Activated CD4-positive, alpha-beta T cell treated with anti-CD3 and anti-CD28 coated beads, Interleukin-2, amount 10 ng/mL, durations not matched to agents 24 days and 14 days (primary cell): ENCODE measurements around the gene ICOS. TPM values are rescaled to one million over a fixed set of nuclear protein-coding genes. Genes with fewer than 3 reads are reported as not detected.
"Not testable (repeated sequence)": the region's sequence is repeated elsewhere in the genome, so short reads cannot be mapped to it uniquely, and the experiment has no call there.

Experiments
- DNase-seq: peaks from one replicate; pipeline ENCODE4 v3.0.0; 2022
- H3K27ac Mint-ChIP-seq: one replicate; pipeline ENCODE4 v1.8.0; 2022; ENCODE audit warnings: mild to moderate bottlenecking, mixed read lengths
- H3K27me3 Mint-ChIP-seq: one replicate; pipeline ENCODE4 v1.8.0; 2022; ENCODE audit warnings: mixed read lengths
- H3K36me3 Mint-ChIP-seq: one replicate; pipeline ENCODE4 v1.8.0; 2022; ENCODE audit warnings: low read depth, mild to moderate bottlenecking, mixed read lengths
- H3K4me1 Mint-ChIP-seq: one replicate; pipeline ENCODE4 v1.8.0; 2021; ENCODE audit warnings: mixed read lengths
- H3K4me3 Mint-ChIP-seq: one replicate; pipeline ENCODE4 v1.8.0; 2022; ENCODE audit warnings: mild to moderate bottlenecking, moderate library complexity, mixed read lengths
- H3K9me3 Mint-ChIP-seq: one replicate; pipeline ENCODE4 v1.8.0; 2021; ENCODE audit warnings: mixed read lengths
- intact Hi-C: fragments of 100-400 bp; cut with micrococcal nuclease; formaldehyde crosslinking; loops from one replicate; pipeline ENCODE4 v1.15.1; 2023
- total RNA-seq: library from RNA; stranded (reverse); gene quantifications from 2 replicates; pipeline ENCODE4 v1.2.3, GENCODE V29; 2022

ICOS gene
- total RNA-seq, 1 donor from 2014 or later = 111 TPM

GRCh38 chr2:203931262-203931661, 5.3 kb upstream of the ICOS start:
- intact Hi-C loops = loop anchor here (5.0 to 10.0 kb wide), 4 partner anchors 196 to 1774 kb away; partner anchors contain the start of gene FAM117B
- peaks cover 13% of the 10 kb centered on the region for H3K36me3 Mint-ChIP-seq
- DNase-seq = peak; percentile 56
- H3K4me3 Mint-ChIP-seq = peak overlapping the region; percentile 24
- H3K27ac Mint-ChIP-seq = peak overlapping the region; percentile 43
- peaks cover 11% of the 10 kb centered on the region for H3K9me3 Mint-ChIP-seq
- H3K27me3 Mint-ChIP-seq = not testable (repeated sequence)
- peaks cover 38% of the 10 kb centered on the region for H3K4me1 Mint-ChIP-seq

GRCh38 chr2:203934041-203934492, 2.5 kb upstream of the ICOS start:
- Mint-ChIP-seq H3K4me3 (peak overlapping the region; percentile 79), H3K4me1 (peaks cover 37% of the 10 kb centered on the region), H3K36me3 (peaks cover 32% of the 10 kb centered on the region), H3K9me3 (peaks cover 11% of the 10 kb centered on the region), H3K27ac (peak overlapping the region; percentile 92), H3K27me3 (no peaks in the 10 kb centered on the region)
- intact Hi-C loops = loop anchor here (1.0 to 10.0 kb wide), 12 partner anchors 17 to 1771 kb away; partner anchors contain the start of genes CTLA4 and FAM117B
- DNase-seq = peak; percentile 86

- Mint-ChIP-seq H3K4me3 (peak overlapping the region; percentile 79), H3K27me3 (no peaks in the 10 kb centered on the region), H3K27ac (peak overlapping the region; percentile 92), H3K9me3 (peaks cover 11% of the 10 kb centered on the region), H3K36me3 (peaks cover 40% of the 10 kb centered on the region), H3K4me1 (peaks cover 38% of the 10 kb centered on the region)
- DNase-seq = peak; percentile 74
- intact Hi-C loops = loop anchor here (1.0 to 10.0 kb wide), 12 partner anchors 18 to 1770 kb away; partner anchors contain the start of genes CTLA4 and FAM117B
These were observed 1.7 kb upstream of the ICOS start for GRCh38 chr2:203934711-203935438.

- H3K4me1 Mint-ChIP-seq = peaks cover 41% of the 10 kb centered on the region
- intact Hi-C loops = loop anchor here (2.0 to 10.0 kb wide), 5 partner anchors 19 to 1769 kb away; partner anchors contain the start of gene FAM117B
- H3K36me3 Mint-ChIP-seq = peaks cover 47% of the 10 kb centered on the region
- DNase-seq = no peak
- no peaks in the 10 kb centered on the region for H3K27me3 Mint-ChIP-seq
- H3K9me3 Mint-ChIP-seq = peaks cover 11% of the 10 kb centered on the region
- peak overlapping the region; percentile 79 for H3K4me3 Mint-ChIP-seq
- peak overlapping the region; percentile 92 for H3K27ac Mint-ChIP-seq
These were observed 995 bp upstream of the ICOS start for GRCh38 chr2:203935568-203935967.

GRCh38 chr2:203936949-203937348, 386 bp downstream of the ICOS start:
- Mint-ChIP-seq H3K9me3 (peaks cover 5% of the 10 kb centered on the region), H3K27me3 (no peaks in the 10 kb centered on the region), H3K36me3 (peaks cover 55% of the 10 kb centered on the region), H3K4me3 (peak overlapping the region; percentile 93), H3K27ac (peak overlapping the region; percentile 89), H3K4me1 (peaks cover 44% of the 10 kb centered on the region)
- no peak for DNase-seq
- intact Hi-C loops = loop anchor here (2.0 to 10.0 kb wide), 4 partner anchors 14 to 1768 kb away; partner anchors contain the start of gene FAM117B

- peak; percentile 66 for DNase-seq
- Mint-ChIP-seq H3K9me3 (peaks cover 5% of the 10 kb centered on the region), H3K27ac (peak overlapping the region; percentile 92), H3K27me3 (no peaks in the 10 kb centered on the region), H3K36me3 (peaks cover 60% of the 10 kb centered on the region), H3K4me3 (peak overlapping the region; percentile 93), H3K4me1 (peaks cover 47% of the 10 kb centered on the region)
- intact Hi-C loops = loop anchor here (2.0 to 10.0 kb wide), 5 partner anchors 13 to 1767 kb away; partner anchors contain the start of genes CD28 and FAM117B
These were observed 1.2 kb downstream of the ICOS start for GRCh38 chr2:203937788-203938187.

- Mint-ChIP-seq H3K27ac (peak overlapping the region; percentile 92), H3K9me3 (peaks cover 10% of the 10 kb centered on the region), H3K4me1 (peaks cover 46% of the 10 kb centered on the region), H3K4me3 (peak overlapping the region; percentile 93), H3K27me3 (no peaks in the 10 kb centered on the region), H3K36me3 (peaks cover 73% of the 10 kb centered on the region)
- DNase-seq = no peak
- intact Hi-C loops = no loop called here
These were observed 3.5 kb downstream of the ICOS start for GRCh38 chr2:203940039-203940438.

GRCh38 chr2:203943493-203944382, 7.2 kb downstream of the ICOS start:
- DNase-seq = peak; percentile 75
- H3K4me3 Mint-ChIP-seq = peak overlapping the region; percentile 80
- H3K27ac Mint-ChIP-seq = peak overlapping the region; percentile 85
- peaks cover 65% of the 10 kb centered on the region for H3K4me1 Mint-ChIP-seq
- H3K36me3 Mint-ChIP-seq = peaks cover 85% of the 10 kb centered on the region
- H3K9me3 Mint-ChIP-seq = peaks cover 11% of the 10 kb centered on the region
- H3K27me3 Mint-ChIP-seq, intact Hi-C loops: not testable (repeated sequence)

- peak overlapping the region; percentile 75 for H3K27ac Mint-ChIP-seq
- no peak for DNase-seq
- peaks cover 60% of the 10 kb centered on the region for H3K36me3 Mint-ChIP-seq
- peaks cover 6% of the 10 kb centered on the region for H3K9me3 Mint-ChIP-seq
- no peaks in the 10 kb centered on the region for H3K27me3 Mint-ChIP-seq
- peaks cover 75% of the 10 kb centered on the region for H3K4me1 Mint-ChIP-seq
- peak overlapping the region; percentile 69 for H3K4me3 Mint-ChIP-seq
- intact Hi-C loops = no loop called here
These were observed 12.2 kb downstream of the ICOS start for GRCh38 chr2:203948733-203949132.

GRCh38 chr2:203949228-203949627, 12.7 kb downstream of the ICOS start:
- peaks cover 74% of the 10 kb centered on the region for H3K4me1 Mint-ChIP-seq
- H3K36me3 Mint-ChIP-seq = peaks cover 56% of the 10 kb centered on the region
- H3K27me3 Mint-ChIP-seq = no peaks in the 10 kb centered on the region
- peak overlapping the region; percentile 69 for H3K4me3 Mint-ChIP-seq
- H3K9me3 Mint-ChIP-seq = peaks cover 6% of the 10 kb centered on the region
- DNase-seq = peak; percentile 73
- intact Hi-C loops = no loop called here
- peak overlapping the region; percentile 75 for H3K27ac Mint-ChIP-seq

GRCh38 chr2:203951366-203951902, 14.9 kb downstream of the ICOS start:
- Mint-ChIP-seq H3K4me1 (peaks cover 70% of the 10 kb centered on the region), H3K27ac (peak overlapping the region; percentile 84), H3K36me3 (peaks cover 57% of the 10 kb centered on the region), H3K27me3 (no peaks in the 10 kb centered on the region), H3K9me3 (no peaks in the 10 kb centered on the region), H3K4me3 (peak overlapping the region; percentile 69)
- intact Hi-C loops = loop anchor here (1.0 to 2.0 kb wide), 5 partner anchors 9 to 68 kb away; partner anchors contain the start of gene ICOS
- peak; percentile 84 for DNase-seq

- Mint-ChIP-seq H3K4me1 (peaks cover 34% of the 10 kb centered on the region), H3K27ac (peak overlapping the region; percentile 59), H3K4me3 (no peak overlapping the region), H3K27me3 (no peaks in the 10 kb centered on the region), H3K9me3 (no peaks in the 10 kb centered on the region), H3K36me3 (peaks cover 73% of the 10 kb centered on the region)
- DNase-seq = no peak
- intact Hi-C loops = loop anchor here (2.0 kb wide), 1 partner anchor 14 kb away; no protein-coding TSS in a partner anchor
These were observed 22.7 kb downstream of the ICOS start for GRCh38 chr2:203959265-203959664.

GRCh38 chr2:203959672-203960071, 23.1 kb downstream of the ICOS start:
- Mint-ChIP-seq H3K27me3 (no peaks in the 10 kb centered on the region), H3K4me3 (no peak overlapping the region), H3K36me3 (peaks cover 71% of the 10 kb centered on the region), H3K9me3 (no peaks in the 10 kb centered on the region), H3K4me1 (peaks cover 32% of the 10 kb centered on the region), H3K27ac (no peak overlapping the region)
- intact Hi-C loops = loop anchor here (2.0 kb wide), 1 partner anchor 13 kb away; no protein-coding TSS in a partner anchor
- DNase-seq = no peak
